Smooth muscle cell (in vitro differentiated cells): ENCODE data around the gene SULT1A4. TPM values are rescaled to one million over a fixed set of nuclear protein-coding genes. Genes with fewer than 3 reads are reported as not detected.

Experiments used
- polyA plus RNA-seq: library from polyadenylated mRNA; unstranded; fragments of >200 nt; fragmentation: Nextera tagmentation; extraction: Ambion mirVana; gene quantifications from 2 replicates; pipeline ENCODE4 v1.2.1, GENCODE V29; 2016
- small RNA-seq: library from RNA; depleted of rRNA; stranded (forward); fragments of <200 nt; gene quantifications from one replicate; pipeline ENCODE3, GENCODE V24; 2014
- total RNA-seq: library from RNA; depleted of rRNA; stranded (reverse); fragments of >200 nt; gene quantifications from 2 replicates; pipeline ENCODE4 v1.2.3, GENCODE V29; 2014

The SULT1A4 gene
- total and polyA plus RNA-seq, 2 experiments from 2014 or later = 0.73 to 1.5 TPM

Small RNAs within 50 kb of the gene (small RNA-seq; reads per million reads assigned to genes)
- gene AC133555.2 = not detected

Other genes with a start within 250 kb of the SULT1A4 start
- 0.18 and 0.58 TPM in 2 replicates for gene NPIPB11, start 53.2 kb upstream of the SULT1A4 start, total RNA-seq
- gene NPIPB11, start 53.2 kb upstream of the SULT1A4 start, polyA plus RNA-seq = 0.22 and 1.2 TPM in 2 replicates
- gene BOLA2, start 5.6 kb upstream of the SULT1A4 start, total RNA-seq = 9.7 and 18.6 TPM in 2 replicates
- gene BOLA2, start 5.6 kb upstream of the SULT1A4 start, polyA plus RNA-seq = 7.8 and 10.8 TPM in 2 replicates
- 17.3 and 35.1 TPM in 2 replicates for gene SLX1B, start 5.4 kb upstream of the SULT1A4 start, total RNA-seq
- 6.5 and 10.7 TPM in 2 replicates for gene SLX1B, start 5.4 kb upstream of the SULT1A4 start, polyA plus RNA-seq
- 24.1 and 27.0 TPM in 2 replicates for gene NPIPB12, start 46.5 kb downstream of the SULT1A4 start, total RNA-seq
- gene NPIPB12, start 46.5 kb downstream of the SULT1A4 start, polyA plus RNA-seq = 13.7 and 33.5 TPM in 2 replicates
- gene SPN, start 203.3 kb downstream of the SULT1A4 start, total RNA-seq = not detected in 2 replicates
- gene SPN, start 203.3 kb downstream of the SULT1A4 start, polyA plus RNA-seq = not detected in 2 replicates
- gene QPRT, start 219.3 kb downstream of the SULT1A4 start, total RNA-seq = 67.4 and 69.6 TPM in 2 replicates
- gene QPRT, start 219.3 kb downstream of the SULT1A4 start, polyA plus RNA-seq = 152 and 196 TPM in 2 replicates